Measurements from ENCODE around the gene ITGB3BP.

Gene ITGB3BP

DNA sequence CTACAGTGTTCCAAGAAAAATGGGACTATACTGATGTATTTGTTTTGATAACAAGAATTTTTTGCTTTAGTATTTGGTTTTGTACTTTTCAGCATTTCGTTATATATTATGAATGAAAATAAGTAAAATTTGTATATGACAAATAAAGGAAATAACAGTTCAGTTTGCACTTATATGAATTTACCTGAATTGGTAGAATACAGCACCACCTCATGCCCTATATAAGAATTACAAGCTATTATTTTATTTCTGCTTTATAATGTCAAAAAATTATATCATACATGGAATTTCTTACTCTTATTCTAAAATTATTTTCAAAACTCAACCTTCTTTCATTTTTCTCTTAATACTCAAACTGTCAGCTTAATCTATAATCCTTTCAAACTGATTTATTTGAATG is 14.9 kb upstream of the ITGB3BP start:
- TF ChIP-seq, protein P1, sequence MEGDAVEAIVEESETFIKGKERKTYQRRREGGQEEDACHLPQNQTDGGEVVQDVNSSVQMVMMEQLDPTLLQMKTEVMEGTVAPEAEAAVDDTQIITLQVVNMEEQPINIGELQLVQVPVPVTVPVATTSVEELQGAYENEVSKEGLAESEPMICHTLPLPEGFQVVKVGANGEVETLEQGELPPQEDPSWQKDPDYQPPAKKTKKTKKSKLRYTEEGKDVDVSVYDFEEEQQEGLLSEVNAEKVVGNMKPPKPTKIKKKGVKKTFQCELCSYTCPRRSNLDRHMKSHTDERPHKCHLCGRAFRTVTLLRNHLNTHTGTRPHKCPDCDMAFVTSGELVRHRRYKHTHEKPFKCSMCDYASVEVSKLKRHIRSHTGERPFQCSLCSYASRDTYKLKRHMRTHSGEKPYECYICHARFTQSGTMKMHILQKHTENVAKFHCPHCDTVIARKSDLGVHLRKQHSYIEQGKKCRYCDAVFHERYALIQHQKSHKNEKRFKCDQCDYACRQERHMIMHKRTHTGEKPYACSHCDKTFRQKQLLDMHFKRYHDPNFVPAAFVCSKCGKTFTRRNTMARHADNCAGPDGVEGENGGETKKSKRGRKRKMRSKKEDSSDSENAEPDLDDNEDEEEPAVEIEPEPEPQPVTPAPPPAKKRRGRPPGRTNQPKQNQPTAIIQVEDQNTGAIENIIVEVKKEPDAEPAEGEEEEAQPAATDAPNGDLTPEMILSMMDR (IDR thresholded peaks at IDR 0.05; ENCODE audit: control extremely low read depth, extremely low read depth, low read depth, missing control alignments): peak; percentile 25
- ChIA-PET POLR2A (no interaction called here), CTCF (interaction anchor here (0.7 to 2.4 kb wide), 12 partner anchors 10 to 575 kb away, joined by 3 to 13 read pairs (median 4); partner anchors contain the start of genes EFCAB7 and ITGB3BP)
- no peak for DNase-seq (ENCODE audit: extremely low spot score)

DNA sequence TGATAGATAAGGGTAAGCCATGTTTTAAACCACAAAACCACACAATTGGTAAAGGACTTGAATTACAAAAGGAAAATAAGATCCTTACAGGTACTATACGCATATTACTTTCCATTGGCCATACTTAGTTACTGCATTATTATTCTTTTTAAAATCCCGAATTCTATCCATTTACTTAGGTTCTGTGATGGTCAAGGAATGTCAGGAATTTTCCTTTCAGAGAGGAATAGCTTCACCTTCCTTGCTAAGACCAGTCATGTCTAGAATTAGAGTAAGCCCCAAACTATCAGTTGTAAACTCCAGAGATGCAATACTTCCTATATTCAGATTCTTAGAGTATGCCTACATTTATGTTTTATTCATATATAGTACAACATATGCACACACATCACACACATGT is 14.0 kb upstream of the ITGB3BP start:
- no peak for DNase-seq (ENCODE audit: extremely low spot score)
- POLR2A ChIA-PET: no interaction called here
- TF ChIP-seq, protein P1 (IDR thresholded peaks at IDR 0.05; ENCODE audit: control extremely low read depth, extremely low read depth, low read depth, missing control alignments): no peak
- CTCF ChIA-PET: interaction anchor here (0.6 to 2.4 kb wide), 11 partner anchors 10 to 799 kb away, joined by 3 to 13 read pairs (median 4); partner anchors contain the start of genes EFCAB7 and ITGB3BP

DNA sequence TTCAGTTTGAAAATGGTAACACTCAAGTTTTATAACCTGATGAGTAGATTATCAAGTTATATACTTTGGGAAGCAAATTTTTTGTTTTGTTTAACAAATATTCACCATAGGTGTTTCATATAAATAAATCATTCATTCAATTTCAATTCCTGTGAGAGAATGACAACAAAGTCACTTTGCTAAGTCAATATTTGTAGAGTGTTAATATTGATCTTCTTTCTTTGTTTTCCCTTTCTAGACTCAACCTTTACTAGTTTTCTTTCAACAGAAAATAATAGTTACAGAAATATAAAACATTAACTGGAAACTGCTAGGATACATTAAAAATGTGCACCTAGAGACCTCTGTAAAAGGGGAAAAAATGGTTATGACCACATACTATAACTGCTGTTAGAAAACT is 11.4 kb upstream of the ITGB3BP start:
- CTCF ChIA-PET: no interaction called here
- no peak for DNase-seq (ENCODE audit: extremely low spot score)
- POLR2A ChIA-PET: no interaction called here
- TF ChIP-seq, protein P1 (IDR thresholded peaks at IDR 0.05; ENCODE audit: control extremely low read depth, extremely low read depth, low read depth, missing control alignments): no peak

DNA sequence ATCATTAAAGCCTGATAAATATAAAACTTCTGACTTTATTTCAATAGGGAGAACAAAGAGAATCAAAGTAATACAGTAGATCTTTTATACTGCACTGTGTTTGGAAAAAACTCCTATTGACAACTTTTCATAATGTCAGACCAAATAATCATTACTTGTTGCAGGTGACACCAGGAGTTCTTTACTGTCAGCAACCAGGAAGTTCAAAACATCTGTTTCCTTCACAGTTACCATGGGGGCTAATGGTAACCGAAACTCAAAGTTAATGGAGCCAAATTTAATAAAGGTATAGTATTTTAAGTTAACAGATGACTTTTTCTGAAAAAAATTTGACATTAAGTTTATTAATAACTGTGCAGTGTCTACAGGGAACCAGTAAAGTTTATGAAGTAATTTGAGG is 10.9 kb upstream of the ITGB3BP start:
- POLR2A ChIA-PET: no interaction called here
- CTCF ChIA-PET: no interaction called here
- TF ChIP-seq, protein P1 (IDR thresholded peaks at IDR 0.05; ENCODE audit: control extremely low read depth, extremely low read depth, low read depth, missing control alignments): no peak
- DNase-seq (ENCODE audit: extremely low spot score): no peak

DNA sequence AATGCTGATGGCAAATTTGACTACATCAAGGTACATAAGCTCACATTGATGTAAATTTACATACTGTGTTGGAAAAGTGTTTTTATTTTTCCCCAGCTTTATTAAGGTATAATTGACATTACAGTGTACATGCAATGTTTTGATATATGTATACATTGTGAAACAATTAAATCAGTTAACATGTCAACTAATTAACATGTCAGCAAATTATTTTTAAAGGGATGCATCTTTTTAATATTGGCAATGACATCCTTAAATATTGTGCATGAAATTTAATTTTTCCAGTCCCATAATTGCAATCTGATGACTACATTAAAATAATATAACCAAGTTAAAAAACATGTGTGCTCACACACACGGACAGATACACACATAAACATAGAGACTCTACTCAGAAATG is 9.7 kb upstream of the ITGB3BP start:
- CTCF ChIA-PET: interaction anchor here (1.0 to 1.4 kb wide), 2 partner anchors 9 to 12 kb away, joined by 3 read pairs; partner anchors contain the start of genes EFCAB7 and ITGB3BP
- TF ChIP-seq, protein P1 (IDR thresholded peaks at IDR 0.05; ENCODE audit: control extremely low read depth, extremely low read depth, low read depth, missing control alignments): no peak
- POLR2A ChIA-PET: no interaction called here
- DNase-seq (ENCODE audit: extremely low spot score): no peak

DNA sequence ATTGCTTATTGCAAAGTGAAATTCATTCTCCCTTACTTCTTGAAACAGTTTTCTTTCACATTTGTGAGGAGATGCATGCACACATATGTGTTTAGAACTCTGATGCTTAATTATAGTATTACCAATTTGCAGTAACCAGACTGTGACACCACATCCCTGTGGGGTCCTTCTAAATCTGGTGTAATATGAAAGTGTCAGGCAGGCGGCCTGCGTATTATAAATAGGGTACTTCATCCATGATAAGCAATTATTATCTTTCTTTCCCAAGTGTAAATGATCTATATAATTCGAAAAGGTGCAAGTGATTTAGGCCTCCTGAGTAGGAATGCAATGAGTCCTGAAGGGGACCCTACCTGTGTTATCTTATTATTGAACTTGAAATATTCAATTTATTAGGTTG is 1.2 kb upstream of the ITGB3BP start:
- CTCF ChIA-PET: interaction anchor here (1.1 to 2.2 kb wide), 3 partner anchors 13 to 34 kb away, joined by 4 to 9 read pairs (median 5); no protein-coding TSS in a partner anchor
- TF ChIP-seq, protein P1 (IDR thresholded peaks at IDR 0.05; ENCODE audit: control extremely low read depth, extremely low read depth, low read depth, missing control alignments): no peak
- POLR2A ChIA-PET: no interaction called here
- DNase-seq (ENCODE audit: extremely low spot score): no peak

All from GM10248 (cell line).